ENCODE results near the gene FN3K.

The FN3K gene

DNA sequence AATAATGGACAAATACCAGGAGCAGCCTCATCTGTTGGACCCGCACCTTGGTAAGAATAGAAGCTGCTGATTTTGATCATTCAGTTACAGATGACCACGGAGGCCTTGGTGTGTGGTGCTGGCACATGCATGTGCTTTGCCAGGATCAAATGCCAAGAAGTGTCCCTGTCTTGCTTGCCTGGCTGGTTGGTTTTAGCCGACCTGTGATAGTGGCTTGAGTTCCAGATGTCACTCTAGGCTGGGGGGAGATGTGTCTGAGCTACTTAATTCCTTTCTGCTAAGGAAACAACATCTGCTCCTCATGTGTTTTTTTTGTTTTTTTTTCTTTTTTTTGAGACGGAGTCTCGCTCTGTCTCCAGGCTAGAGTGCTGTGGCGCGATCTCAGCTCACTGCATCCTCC, 20.8 kb downstream of the FN3K start:
- Histone ChIP-seq H3K9me3 (ENCODE audit: control insufficient read depth, insufficient read depth, low read depth, low read length) (no peaks in the 10 kb centered on the region), H3K4me1 (ENCODE audit: control insufficient read depth, insufficient read depth, low read length) (peaks cover 8% of the 10 kb centered on the region), H3K36me3 (ENCODE audit: control insufficient read depth in 2 of 2, insufficient read depth in 1 of 2, low read length in 2 of 2) (peaks cover 11 to 28% of the 10 kb centered on the region in 2 experiments), H3K4me3 (ENCODE audit: low read depth, low read length) (no peak overlapping the region), H3K27ac (ENCODE audit: extremely low read depth, low read depth, low read length) (no peak overlapping the region)
- no peak for TF ChIP-seq ZFP37 (tag by site-specific recombination; IDR thresholded peaks at IDR 0.05)
- TF ChIP-seq ZIC2 (tag by site-specific recombination; IDR thresholded peaks at IDR 0.05), result no peak
- TF ChIP-seq SCRT2 (tag by site-specific recombination; IDR thresholded peaks at IDR 0.05), result no peak
- TF ChIP-seq ZNF324 (tag by site-specific recombination; IDR thresholded peaks at IDR 0.05), result no peak
- TF ChIP-seq ZNF776 (tag by site-specific recombination; IDR thresholded peaks at IDR 0.05; ENCODE audit: borderline replicate concordance), result no peak
- no peak for TF ChIP-seq ZNF837 (tag by site-specific recombination; IDR thresholded peaks at IDR 0.05)
- TF ChIP-seq ZBTB17 (tag by site-specific recombination; IDR thresholded peaks at IDR 0.05), result no peak
- TF ChIP-seq HOXC10 (CRISPR knock-in tag; IDR thresholded peaks at IDR 0.05), result no peak
- TF ChIP-seq ZNF133 (tag by site-specific recombination; IDR thresholded peaks at IDR 0.05), result no peak
- no peak for TF ChIP-seq ZNF2 (tag by site-specific recombination; IDR thresholded peaks at IDR 0.05)
- TF ChIP-seq, protein P1, sequence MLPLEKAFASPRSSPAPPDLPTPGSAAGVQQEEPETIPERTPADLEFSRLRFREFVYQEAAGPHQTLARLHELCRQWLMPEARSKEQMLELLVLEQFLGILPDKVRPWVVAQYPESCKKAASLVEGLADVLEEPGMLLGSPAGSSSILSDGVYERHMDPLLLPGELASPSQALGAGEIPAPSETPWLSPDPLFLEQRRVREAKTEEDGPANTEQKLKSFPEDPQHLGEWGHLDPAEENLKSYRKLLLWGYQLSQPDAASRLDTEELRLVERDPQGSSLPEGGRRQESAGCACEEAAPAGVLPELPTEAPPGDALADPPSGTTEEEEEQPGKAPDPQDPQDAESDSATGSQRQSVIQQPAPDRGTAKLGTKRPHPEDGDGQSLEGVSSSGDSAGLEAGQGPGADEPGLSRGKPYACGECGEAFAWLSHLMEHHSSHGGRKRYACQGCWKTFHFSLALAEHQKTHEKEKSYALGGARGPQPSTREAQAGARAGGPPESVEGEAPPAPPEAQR (tag by site-specific recombination; IDR thresholded peaks at IDR 0.05), result no peak
- TF ChIP-seq, protein P2, sequence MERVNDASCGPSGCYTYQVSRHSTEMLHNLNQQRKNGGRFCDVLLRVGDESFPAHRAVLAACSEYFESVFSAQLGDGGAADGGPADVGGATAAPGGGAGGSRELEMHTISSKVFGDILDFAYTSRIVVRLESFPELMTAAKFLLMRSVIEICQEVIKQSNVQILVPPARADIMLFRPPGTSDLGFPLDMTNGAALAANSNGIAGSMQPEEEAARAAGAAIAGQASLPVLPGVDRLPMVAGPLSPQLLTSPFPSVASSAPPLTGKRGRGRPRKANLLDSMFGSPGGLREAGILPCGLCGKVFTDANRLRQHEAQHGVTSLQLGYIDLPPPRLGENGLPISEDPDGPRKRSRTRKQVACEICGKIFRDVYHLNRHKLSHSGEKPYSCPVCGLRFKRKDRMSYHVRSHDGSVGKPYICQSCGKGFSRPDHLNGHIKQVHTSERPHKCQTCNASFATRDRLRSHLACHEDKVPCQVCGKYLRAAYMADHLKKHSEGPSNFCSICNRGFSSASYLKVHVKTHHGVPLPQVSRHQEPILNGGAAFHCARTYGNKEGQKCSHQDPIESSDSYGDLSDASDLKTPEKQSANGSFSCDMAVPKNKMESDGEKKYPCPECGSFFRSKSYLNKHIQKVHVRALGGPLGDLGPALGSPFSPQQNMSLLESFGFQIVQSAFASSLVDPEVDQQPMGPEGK (tag by site-specific recombination; IDR thresholded peaks at IDR 0.05), result no peak
- no peak for TF ChIP-seq ZNF184 (tag by site-specific recombination; IDR thresholded peaks at IDR 0.05)
- no peak for TF ChIP-seq ZNF248 (tag by site-specific recombination; IDR thresholded peaks at IDR 0.05)
- ChIA-PET POLR2A (interaction anchor here (0.6 kb wide), 1 partner anchor 248 kb away, joined by 6 read pairs; no protein-coding TSS in a partner anchor), CTCF (interaction anchor here (0.9 to 2.5 kb wide), 4 partner anchors 10 to 403 kb away, joined by 3 to 16 read pairs (median 10); no protein-coding TSS in a partner anchor)

DNA sequence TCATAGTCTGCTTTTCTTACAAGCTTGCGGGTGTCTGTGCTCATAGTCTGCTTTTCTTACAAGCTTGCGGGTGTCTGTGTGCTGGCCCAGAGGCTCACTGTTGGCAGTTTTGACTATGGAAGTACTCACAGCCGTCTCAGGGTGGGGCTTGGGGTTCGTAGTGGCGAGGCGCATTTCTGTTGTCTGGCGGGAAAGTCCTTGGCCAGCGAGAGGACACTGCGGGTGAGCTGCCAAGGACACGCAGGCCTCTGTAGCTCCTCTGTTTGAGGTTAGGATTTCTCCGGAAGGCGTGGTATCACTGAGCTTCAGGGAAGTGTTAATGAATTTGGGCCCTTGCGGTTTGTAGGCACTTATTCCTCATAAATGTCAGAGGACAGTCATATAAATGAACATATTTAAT, 30.0 kb downstream of the FN3K start:
- Histone ChIP-seq H3K9me3 (ENCODE audit: control insufficient read depth, insufficient read depth, low read depth, low read length) (no peaks in the 10 kb centered on the region), H3K27ac (ENCODE audit: extremely low read depth, low read depth, low read length) (no peak overlapping the region), H3K4me1 (ENCODE audit: control insufficient read depth, insufficient read depth, low read length) (no peaks in the 10 kb centered on the region), H3K4me3 (ENCODE audit: low read depth, low read length) (no peak overlapping the region), H3K36me3 (ENCODE audit: control insufficient read depth in 2 of 2, insufficient read depth in 1 of 2, low read length in 2 of 2) (peaks cover 52 to 69% of the 10 kb centered on the region in 2 experiments)
- ChIA-PET CTCF (interaction anchor here (0.7 to 2.9 kb wide), 6 partner anchors 10 to 97 kb away, joined by 3 to 19 read pairs (median 4); no protein-coding TSS in a partner anchor), POLR2A (interaction anchor here (0.6 kb wide), 1 partner anchor 271 kb away, joined by 3 read pairs; no protein-coding TSS in a partner anchor)
- no peak for TF ChIP-seq ZXDB (tag by site-specific recombination; IDR thresholded peaks at IDR 0.05)
- TF ChIP-seq ZFP69B (tag by site-specific recombination; IDR thresholded peaks at IDR 0.05), result no peak
- TF ChIP-seq, protein P3, sequence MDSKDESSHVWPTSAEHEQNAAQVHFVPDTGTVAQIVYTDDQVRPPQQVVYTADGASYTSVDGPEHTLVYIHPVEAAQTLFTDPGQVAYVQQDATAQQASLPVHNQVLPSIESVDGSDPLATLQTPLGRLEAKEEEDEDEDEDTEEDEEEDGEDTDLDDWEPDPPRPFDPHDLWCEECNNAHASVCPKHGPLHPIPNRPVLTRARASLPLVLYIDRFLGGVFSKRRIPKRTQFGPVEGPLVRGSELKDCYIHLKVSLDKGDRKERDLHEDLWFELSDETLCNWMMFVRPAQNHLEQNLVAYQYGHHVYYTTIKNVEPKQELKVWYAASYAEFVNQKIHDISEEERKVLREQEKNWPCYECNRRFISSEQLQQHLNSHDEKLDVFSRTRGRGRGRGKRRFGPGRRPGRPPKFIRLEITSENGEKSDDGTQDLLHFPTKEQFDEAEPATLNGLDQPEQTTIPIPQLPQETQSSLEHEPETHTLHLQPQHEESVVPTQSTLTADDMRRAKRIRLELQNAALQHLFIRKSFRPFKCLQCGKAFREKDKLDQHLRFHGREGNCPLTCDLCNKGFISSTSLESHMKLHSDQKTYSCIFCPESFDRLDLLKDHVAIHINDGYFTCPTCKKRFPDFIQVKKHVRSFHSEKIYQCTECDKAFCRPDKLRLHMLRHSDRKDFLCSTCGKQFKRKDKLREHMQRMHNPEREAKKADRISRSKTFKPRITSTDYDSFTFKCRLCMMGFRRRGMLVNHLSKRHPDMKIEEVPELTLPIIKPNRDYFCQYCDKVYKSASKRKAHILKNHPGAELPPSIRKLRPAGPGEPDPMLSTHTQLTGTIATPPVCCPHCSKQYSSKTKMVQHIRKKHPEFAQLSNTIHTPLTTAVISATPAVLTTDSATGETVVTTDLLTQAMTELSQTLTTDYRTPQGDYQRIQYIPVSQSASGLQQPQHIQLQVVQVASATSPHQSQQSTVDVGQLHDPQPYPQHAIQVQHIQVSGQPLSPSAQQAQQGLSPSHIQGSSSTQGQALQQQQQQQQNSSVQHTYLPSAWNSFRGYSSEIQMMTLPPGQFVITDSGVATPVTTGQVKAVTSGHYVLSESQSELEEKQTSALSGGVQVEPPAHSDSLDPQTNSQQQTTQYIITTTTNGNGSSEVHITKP (tag by site-specific recombination; IDR thresholded peaks at IDR 0.05), result no peak
- no peak for TF ChIP-seq ZBTB21 (tag by site-specific recombination; IDR thresholded peaks at IDR 0.05)
- TF ChIP-seq, protein P4, sequence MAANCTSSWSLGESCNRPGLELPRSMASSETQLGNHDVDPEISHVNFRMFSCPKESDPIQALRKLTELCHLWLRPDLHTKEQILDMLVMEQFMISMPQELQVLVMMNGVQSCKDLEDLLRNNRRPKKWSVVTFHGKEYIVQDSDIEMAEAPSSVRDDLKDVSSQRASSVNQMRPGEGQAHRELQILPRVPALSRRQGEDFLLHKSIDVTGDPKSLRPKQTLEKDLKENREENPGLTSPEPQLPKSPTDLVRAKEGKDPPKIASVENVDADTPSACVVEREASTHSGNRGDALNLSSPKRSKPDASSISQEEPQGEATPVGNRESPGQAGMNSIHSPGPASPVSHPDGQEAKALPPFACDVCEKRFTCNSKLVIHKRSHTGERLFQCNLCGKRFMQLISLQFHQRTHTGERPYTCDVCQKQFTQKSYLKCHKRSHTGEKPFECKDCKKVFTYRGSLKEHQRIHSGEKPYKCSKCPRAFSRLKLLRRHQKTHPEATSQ (tag by site-specific recombination; IDR thresholded peaks at IDR 0.05), result no peak
- TF ChIP-seq, protein P5, sequence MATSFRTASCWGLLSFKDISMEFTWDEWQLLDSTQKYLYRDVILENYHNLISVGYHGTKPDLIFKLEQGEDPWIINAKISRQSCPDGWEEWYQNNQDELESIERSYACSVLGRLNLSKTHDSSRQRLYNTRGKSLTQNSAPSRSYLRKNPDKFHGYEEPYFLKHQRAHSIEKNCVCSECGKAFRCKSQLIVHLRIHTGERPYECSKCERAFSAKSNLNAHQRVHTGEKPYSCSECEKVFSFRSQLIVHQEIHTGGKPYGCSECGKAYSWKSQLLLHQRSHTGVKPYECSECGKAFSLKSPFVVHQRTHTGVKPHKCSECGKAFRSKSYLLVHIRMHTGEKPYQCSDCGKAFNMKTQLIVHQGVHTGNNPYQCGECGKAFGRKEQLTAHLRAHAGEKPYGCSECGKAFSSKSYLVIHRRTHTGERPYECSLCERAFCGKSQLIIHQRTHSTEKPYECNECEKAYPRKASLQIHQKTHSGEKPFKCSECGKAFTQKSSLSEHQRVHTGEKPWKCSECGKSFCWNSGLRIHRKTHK (tag by site-specific recombination; IDR thresholded peaks at IDR 0.05), result no peak
- TF ChIP-seq, protein P6, sequence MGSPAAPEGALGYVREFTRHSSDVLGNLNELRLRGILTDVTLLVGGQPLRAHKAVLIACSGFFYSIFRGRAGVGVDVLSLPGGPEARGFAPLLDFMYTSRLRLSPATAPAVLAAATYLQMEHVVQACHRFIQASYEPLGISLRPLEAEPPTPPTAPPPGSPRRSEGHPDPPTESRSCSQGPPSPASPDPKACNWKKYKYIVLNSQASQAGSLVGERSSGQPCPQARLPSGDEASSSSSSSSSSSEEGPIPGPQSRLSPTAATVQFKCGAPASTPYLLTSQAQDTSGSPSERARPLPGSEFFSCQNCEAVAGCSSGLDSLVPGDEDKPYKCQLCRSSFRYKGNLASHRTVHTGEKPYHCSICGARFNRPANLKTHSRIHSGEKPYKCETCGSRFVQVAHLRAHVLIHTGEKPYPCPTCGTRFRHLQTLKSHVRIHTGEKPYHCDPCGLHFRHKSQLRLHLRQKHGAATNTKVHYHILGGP (tag by site-specific recombination; IDR thresholded peaks at IDR 0.05), result no peak
- TF ChIP-seq ZNF701 (tag by site-specific recombination; IDR thresholded peaks at IDR 0.05), result no peak
- TF ChIP-seq ZNF311 (tag by site-specific recombination; IDR thresholded peaks at IDR 0.05; ENCODE audit: borderline replicate concordance), result no peak
- TF ChIP-seq ZNF530 (tag by site-specific recombination; IDR thresholded peaks at IDR 0.05; ENCODE audit: low read depth), result no peak

Data from HEK293 (cell line).